Muscle layer of colon (tissue), 2 donors: ENCODE data around the gene TMEM144.
"Not testable (repeated sequence)": the region's sequence is repeated elsewhere in the genome, so short reads cannot be mapped to it uniquely, and the experiment has no call there.

ENCODE experiments used
- H3K27ac ChIP-seq: one replicate; pipeline ENCODE4 v1.7.0; 2013; ENCODE audit warnings: low read depth, mild to moderate bottlenecking, low read length, moderate library complexity
- H3K27me3 ChIP-seq, 2 donors: one replicate each; pipeline ENCODE4 v1.7.0; 2013; ENCODE audit warnings: low read length in 2 of 2, mild to moderate bottlenecking in 2 of 2; ENCODE audit not compliant: insufficient read depth in 2 of 2, control insufficient read depth in 1 of 2
- H3K36me3 ChIP-seq: one replicate; pipeline ENCODE4 v1.7.0; 2013; ENCODE audit warnings: mild to moderate bottlenecking, low read length; ENCODE audit not compliant: insufficient read depth
- H3K4me1 ChIP-seq: one replicate; pipeline ENCODE4 v1.7.0; 2013; ENCODE audit warnings: mild to moderate bottlenecking, low read length; ENCODE audit not compliant: insufficient read depth
- H3K4me3 ChIP-seq, 2 donors: one replicate each; pipeline ENCODE4 v1.7.0; 2013; ENCODE audit warnings: low read length in 2 of 2, low read depth in 1 of 2, mild to moderate bottlenecking in 1 of 2, moderate library complexity in 1 of 2
- H3K9ac ChIP-seq: one replicate; pipeline ENCODE4 v1.7.0; 2013; ENCODE audit warnings: low read length
- H3K9me3 ChIP-seq: one replicate; pipeline ENCODE4 v1.7.0; 2013; ENCODE audit warnings: mild to moderate bottlenecking, low read length
- donor health status: abdominal sarcoma.
- donor health status: Adenocarcinoma of cecum.

The TMEM144 gene

DNA sequence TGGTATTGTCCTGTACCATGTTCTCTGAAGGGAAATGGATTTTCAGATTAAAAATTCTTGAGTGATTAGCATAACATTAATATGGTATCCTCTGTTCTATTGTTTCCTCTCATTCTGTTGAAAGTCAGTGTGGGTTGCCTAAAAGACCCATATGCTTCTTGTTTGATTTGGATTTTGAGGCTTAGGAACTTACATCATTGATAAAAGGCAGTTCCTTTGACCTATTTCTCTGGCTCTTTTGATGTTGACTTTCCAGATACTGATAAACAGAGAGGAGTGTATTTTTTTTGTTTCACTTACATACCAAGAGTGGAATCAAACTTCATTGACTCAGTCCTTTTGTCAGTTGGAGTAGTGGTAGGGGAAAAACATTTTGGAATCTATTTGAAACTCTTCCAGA is 32.8 kb downstream of the TMEM144 start:
- Histone ChIP-seq H3K27me3 (no peaks in the 10 kb centered on the region), H3K36me3 (no peaks in the 10 kb centered on the region), H3K9ac (no peak overlapping the region), H3K4me1 (no peaks in the 10 kb centered on the region), H3K27ac (no peak overlapping the region), H3K4me3 (no peak overlapping the region), H3K9me3 (no peaks in the 10 kb centered on the region)

DNA sequence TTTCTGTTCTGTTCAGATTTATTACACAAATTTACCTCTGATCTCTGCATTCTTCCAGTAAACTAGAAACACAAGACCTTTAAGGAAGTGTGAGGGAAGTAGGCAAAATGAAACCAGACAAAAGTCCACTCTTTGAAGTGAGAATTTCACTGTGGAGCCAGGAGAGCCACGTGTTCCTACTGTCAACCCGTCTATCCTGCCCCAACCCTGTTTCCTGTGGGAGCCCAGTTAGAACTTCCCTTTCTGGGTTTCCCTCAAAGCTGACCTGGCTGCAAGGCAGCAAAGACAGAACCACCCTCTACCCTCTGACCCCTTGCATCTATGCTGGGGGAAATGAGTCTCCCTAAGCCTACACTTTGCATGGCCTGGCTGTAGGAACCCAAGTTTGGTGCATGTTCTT is 40.0 kb downstream of the TMEM144 start:
- H3K27me3 ChIP-seq = no peaks in the 10 kb centered on the region
- H3K36me3 ChIP-seq = no peaks in the 10 kb centered on the region
- H3K4me3 ChIP-seq = no peak overlapping the region
- no peaks in the 10 kb centered on the region for H3K9me3 ChIP-seq
- no peak overlapping the region for H3K9ac ChIP-seq
- H3K4me1 ChIP-seq = no peaks in the 10 kb centered on the region
- no peak overlapping the region for H3K27ac ChIP-seq

DNA sequence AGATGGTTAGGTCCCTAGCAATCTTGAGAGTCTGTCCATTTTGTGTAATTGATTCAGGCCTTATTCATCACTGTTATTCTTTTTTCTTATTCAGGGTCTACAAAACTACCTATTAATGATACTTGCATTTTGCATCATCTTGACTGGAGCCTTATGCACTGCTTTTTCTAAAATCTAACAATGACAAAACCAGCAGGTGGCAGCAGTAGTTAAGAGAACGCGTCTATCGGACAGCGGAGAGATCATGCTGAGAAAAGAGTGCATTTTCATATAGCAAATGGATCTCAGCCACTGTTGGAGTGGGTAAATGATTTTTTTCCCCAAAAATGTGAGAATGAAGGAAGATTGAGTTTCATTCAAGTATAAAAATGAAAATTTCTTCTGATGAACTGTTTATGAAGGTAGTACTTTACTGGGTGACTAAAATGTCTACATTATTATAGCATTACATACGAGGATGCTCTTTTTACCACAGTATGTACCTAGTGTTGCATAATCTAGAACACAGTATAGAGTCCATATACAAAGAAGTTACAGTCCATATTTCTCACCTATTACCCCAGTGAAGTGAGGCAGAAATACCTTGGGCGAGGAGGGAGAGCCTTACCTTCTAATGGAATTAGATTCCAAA is 43.2 kb downstream of the TMEM144 start:
- Histone ChIP-seq H3K9ac (no peak overlapping the region), H3K4me1 (no peaks in the 10 kb centered on the region), H3K27ac (no peak overlapping the region), H3K27me3 (no peaks in the 10 kb centered on the region), H3K4me3 (no peak overlapping the region), H3K9me3 (no peaks in the 10 kb centered on the region), H3K36me3 (no peaks in the 10 kb centered on the region)

DNA sequence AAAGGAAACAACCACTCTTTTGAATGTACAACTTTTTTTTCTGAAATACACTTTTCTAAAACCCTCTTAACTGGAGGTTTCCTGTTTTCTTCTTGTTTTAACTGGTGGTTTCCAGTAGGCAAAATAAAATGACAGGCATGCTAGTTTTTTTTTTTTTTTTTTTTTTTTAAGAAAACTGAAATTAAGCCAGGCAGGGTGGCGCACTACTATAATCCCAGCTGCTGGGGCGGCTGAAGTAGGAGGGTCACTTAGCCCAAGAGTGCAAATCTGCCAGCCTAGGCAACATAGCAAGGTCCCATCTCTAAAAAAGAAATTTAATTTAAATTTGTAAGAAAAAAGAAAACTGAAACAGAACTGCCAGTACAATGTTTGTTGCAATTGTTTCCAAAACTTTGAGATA is 44.0 kb downstream of the TMEM144 start:
- Histone ChIP-seq H3K36me3 (no peaks in the 10 kb centered on the region), H3K9ac (no peak overlapping the region), H3K27ac (no peak overlapping the region), H3K4me1 (no peaks in the 10 kb centered on the region), H3K9me3 (no peaks in the 10 kb centered on the region), H3K4me3 (no peak overlapping the region), H3K27me3 (no peaks in the 10 kb centered on the region)

DNA sequence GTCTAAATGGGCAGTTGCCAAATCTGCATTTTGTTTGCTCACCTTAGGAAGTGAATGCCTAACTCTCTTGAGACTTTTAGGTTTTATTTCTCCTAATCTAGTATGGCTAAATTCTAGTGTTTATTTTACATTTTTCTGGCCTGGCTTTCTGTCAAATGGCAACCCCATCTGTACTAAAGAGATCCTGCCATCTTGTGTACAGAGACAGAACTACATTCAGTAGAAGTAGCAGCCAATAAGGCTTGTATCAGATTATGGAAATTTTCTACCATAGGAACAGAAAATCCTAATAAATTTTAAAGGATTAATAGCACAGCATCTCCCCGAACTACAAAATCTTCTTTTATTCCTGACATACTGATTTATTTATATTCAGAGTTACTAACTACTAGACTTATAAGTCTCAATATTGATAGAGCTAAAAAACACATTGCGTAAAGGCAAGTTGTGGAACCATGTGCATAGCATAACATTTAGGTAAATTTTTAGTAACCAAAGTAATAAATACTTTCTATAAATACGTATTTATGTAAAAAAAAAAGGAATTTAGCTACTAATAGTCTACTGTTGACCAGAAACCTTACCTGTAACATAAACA is 45.5 kb downstream of the TMEM144 start:
- H3K27me3 ChIP-seq = no peaks in the 10 kb centered on the region
- H3K27ac ChIP-seq = no peak overlapping the region
- no peak overlapping the region for H3K9ac ChIP-seq
- H3K36me3 ChIP-seq = no peaks in the 10 kb centered on the region
- H3K4me3 ChIP-seq = no peak overlapping the region
- no peaks in the 10 kb centered on the region for H3K9me3 ChIP-seq
- no peaks in the 10 kb centered on the region for H3K4me1 ChIP-seq

DNA sequence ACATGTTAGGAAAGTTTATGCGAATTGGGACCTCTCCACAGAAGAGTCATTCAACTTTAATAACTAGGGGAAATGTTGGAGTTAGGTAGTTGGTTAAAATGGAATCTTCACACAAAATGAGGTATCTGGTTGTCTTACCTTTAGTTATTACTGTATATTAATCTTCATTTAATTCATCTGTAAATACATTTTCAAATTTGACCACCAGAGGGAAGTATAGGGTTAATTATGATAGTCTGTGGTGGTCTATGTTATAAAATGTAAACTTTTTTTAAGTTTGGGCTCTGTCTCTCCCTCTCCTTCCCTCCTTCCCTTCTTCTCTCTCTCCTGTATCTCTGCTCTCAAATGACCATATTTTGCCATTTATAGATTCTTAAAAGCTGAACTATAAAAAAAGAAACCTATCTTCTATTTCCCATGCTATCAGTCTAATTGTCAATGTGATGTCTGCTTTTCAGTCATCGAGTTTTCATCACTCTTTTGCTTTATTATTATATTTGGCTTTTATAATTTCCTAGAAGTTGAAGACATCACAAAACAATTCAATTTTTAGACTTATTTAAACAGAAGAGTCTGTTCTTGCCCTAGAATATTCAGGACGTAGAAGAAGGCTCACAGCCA is 49.8 kb downstream of the TMEM144 start:
- no peak overlapping the region for H3K4me3 ChIP-seq
- no peaks in the 10 kb centered on the region for H3K36me3 ChIP-seq
- no peaks in the 10 kb centered on the region for H3K9me3 ChIP-seq
- H3K9ac ChIP-seq = no peak overlapping the region
- no peaks in the 10 kb centered on the region for H3K4me1 ChIP-seq
- no peaks in the 10 kb centered on the region for H3K27me3 ChIP-seq
- H3K27ac ChIP-seq = no peak overlapping the region

DNA sequence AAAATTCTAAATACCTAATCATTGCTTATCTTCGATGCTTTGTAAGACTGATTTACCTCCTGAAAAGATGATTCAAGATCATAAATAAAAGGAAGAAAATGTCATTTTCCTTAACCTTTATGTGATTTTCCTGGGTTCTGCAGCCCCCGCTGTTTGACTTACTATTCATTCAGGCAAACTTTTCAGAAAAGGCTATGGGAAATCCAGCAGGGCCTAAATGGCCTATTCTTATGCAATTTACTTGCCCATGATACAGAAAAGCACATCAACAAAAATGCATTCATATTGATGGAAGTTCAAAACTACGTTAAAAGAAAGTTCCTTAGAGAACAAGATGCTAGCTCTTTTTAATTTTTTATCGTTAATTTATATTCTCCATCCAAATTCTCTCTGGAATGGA is 51.2 kb downstream of the TMEM144 start:
- H3K4me3 ChIP-seq = no peak overlapping the region
- no peaks in the 10 kb centered on the region for H3K9me3 ChIP-seq
- no peaks in the 10 kb centered on the region for H3K36me3 ChIP-seq
- no peak overlapping the region for H3K27ac ChIP-seq
- no peaks in the 10 kb centered on the region for H3K4me1 ChIP-seq
- no peaks in the 10 kb centered on the region for H3K27me3 ChIP-seq
- no peak overlapping the region for H3K9ac ChIP-seq

DNA sequence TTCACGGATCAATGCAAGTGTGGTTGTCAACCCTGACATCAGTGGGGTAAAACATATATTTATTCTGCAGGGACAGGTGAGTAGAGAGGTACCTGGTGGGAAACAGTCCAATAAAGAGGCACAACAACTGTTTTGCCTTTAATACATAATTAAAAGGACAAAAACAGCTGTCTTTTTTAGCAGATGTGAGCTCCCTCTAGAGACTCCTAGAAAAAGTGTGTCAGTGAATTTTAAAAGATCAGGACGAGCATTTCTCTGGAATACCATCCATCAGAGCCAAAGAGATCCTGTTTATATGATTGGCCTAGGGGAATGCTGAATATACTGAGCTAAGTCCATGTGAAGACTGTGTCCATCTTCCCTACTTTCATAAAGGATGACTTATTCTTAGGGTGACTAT is 58.3 kb downstream of the TMEM144 start:
- no peak overlapping the region for H3K4me3 ChIP-seq
- H3K9me3 ChIP-seq = no peaks in the 10 kb centered on the region
- peaks cover 6% of the 10 kb centered on the region for H3K4me1 ChIP-seq
- no peak overlapping the region for H3K27ac ChIP-seq
- H3K27me3 ChIP-seq = no peaks in the 10 kb centered on the region
- no peak overlapping the region for H3K9ac ChIP-seq
- no peaks in the 10 kb centered on the region for H3K36me3 ChIP-seq

DNA sequence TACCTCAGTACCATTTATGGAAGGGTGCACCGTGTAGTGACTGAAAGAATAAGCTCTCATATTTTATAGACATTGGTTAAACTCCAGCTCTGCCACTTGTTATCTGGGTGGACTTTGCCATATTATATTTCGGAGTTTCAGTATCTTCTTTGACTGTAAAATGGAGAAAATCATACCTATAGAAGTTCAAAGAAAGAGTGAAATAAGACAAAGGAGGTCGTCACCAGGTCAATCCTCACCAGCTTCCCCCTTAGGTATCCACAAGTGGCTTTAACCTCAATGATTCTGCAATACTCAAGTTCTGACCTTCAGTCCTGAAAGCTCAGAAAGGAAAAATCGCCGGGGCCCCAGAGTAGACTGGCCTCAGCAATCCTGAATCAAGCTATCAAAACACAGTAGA is 64.3 kb downstream of the TMEM144 start:
- H3K9me3 ChIP-seq = no peaks in the 10 kb centered on the region
- H3K9ac ChIP-seq = no peak overlapping the region
- H3K36me3 ChIP-seq = no peaks in the 10 kb centered on the region
- H3K27me3 ChIP-seq = no peaks in the 10 kb centered on the region
- no peak overlapping the region for H3K4me3 ChIP-seq
- peaks cover 6% of the 10 kb centered on the region for H3K4me1 ChIP-seq
- H3K27ac ChIP-seq = no peak overlapping the region

DNA sequence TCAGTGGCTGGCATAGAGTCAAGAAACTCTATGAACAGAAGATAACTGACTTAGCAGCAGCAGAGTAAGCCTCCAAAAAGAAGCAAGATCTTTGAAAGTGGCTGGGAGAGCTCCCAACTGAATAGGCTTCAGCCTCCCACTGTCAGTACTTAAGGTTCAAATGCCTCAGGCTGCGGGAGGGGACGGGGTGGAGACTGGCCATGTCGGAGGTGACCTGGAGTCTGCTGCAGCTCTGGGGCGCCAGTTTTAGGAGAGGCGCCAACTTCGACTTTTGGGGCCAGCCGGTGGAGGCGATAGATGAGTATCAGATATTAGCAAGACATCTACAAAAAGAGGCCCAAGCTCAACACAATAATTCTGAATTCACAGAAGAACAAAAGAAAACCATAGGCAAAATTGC is 67.3 kb downstream of the TMEM144 start:
- H3K4me3 ChIP-seq = no peak overlapping the region
- H3K4me1 ChIP-seq = no peaks in the 10 kb centered on the region
- H3K9me3 ChIP-seq = no peaks in the 10 kb centered on the region
- no peak overlapping the region for H3K27ac ChIP-seq
- no peaks in the 10 kb centered on the region for H3K27me3 ChIP-seq
- H3K9ac ChIP-seq = no peak overlapping the region
- H3K36me3 ChIP-seq = no peaks in the 10 kb centered on the region

DNA sequence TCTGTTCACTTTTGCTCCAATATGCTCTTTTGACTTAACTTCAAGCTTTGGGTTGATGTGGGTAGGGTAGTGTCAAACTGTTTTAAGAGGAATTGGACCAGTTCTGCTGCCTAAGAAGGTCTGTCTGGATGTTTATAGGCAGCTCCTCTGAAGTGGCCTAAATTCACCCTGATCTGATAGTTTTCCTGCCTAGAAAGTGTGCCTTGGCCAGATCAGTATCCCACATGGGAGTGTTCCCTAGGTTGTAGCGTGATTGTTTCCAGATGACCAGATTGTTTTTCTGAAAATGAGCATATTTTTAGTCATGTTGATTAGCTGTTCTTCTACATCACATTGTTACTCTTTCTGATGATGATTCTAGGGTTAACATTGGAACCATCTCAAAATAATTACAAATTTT is 68.8 kb downstream of the TMEM144 start:
- not testable (repeated sequence) for H3K4me3 ChIP-seq, H3K4me1 ChIP-seq, H3K36me3 ChIP-seq, H3K27me3 ChIP-seq, H3K9me3 ChIP-seq, H3K9ac ChIP-seq, H3K27ac ChIP-seq

DNA sequence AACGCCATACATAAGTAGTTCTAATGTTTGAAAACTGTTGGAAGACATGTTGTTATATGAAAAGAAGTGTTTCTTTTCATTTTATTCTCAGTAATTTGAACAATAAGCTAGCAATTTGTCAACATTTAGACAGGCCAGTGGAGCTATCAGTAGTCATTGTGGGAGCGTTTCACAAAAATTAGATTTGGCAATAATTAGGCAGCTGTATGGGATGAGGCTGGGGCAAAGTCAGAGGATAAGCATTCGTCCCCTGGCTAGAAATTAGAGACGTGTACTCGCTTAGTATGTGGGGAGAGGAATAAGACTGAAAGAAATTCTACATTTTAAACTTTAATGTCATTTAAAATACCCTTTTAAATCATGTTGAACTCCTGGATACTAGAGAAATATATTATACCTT is 70.6 kb downstream of the TMEM144 start:
- no peak overlapping the region for H3K4me3 ChIP-seq

More for the DNA sequence above, 70.6 kb downstream of the TMEM144 start:
- Histone ChIP-seq H3K9me3 (no peaks in the 10 kb centered on the region), H3K27me3 (no peaks in the 10 kb centered on the region), H3K36me3 (no peaks in the 10 kb centered on the region), H3K4me1 (no peaks in the 10 kb centered on the region), H3K27ac (no peak overlapping the region), H3K9ac (no peak overlapping the region)
